T-cell (primary cell): Measurements from ENCODE around the gene TBX15. TPM values are rescaled to one million over a fixed set of nuclear protein-coding genes. Genes with fewer than 3 reads are reported as not detected.
A peak's percentile ranks its signal among the peaks of the same experiment; 100 is the strongest.

Experiments used
- ATAC-seq, 4 experiments: fragments of 200-7000 bp in 3 of 4; fragments of 150-1000 bp in 1 of 4; cut with Tn5 transposase; replicated peaks in 1 of 4; 1 replicate in 3 of 4; 2 replicates in 1 of 4; pipeline ENCODE4 v1.10.0; 2021; ENCODE audit warnings: moderate library complexity in 3 of 4, mild to moderate bottlenecking in 2 of 4, moderate number of reproducible peaks in 1 of 4
- CTCF ChIA-PET, 2 donors: fragments of 300-600 bp; sonication (Branson Sonifier 250); formaldehyde crosslinking; loops; one replicate each; lab custom pipeline; 2022; ENCODE audit warnings: antibody characterized with exemption in 2 of 2; lab: Charles Lee
- POLR2A ChIA-PET, 2 donors: fragments of 300-600 bp; sonication (Branson Sonifier 250); formaldehyde crosslinking; loops; one replicate each; lab custom pipeline; 2022; ENCODE audit warnings: antibody characterized with exemption in 2 of 2; lab: Charles Lee
- DNase-seq, 35 experiments: peaks; one replicate each; pipeline versions ENCODE4 v3.0.0 to v3.0.0-alpha.2; 2013 to 2023
- H3K27ac ChIP-seq: one replicate; pipeline ENCODE4 v1.5.1; 2013; ENCODE audit warnings: low read length
- H3K27me3 ChIP-seq, 2 experiments: replicated peaks in 1 of 2; 1 replicate in 1 of 2; 2 replicates in 1 of 2; pipeline versions ENCODE4 v1.6.1 to v1.7.0; 2013; ENCODE audit warnings: low read length in 1 of 2, mixed read lengths in 1 of 2; ENCODE audit not compliant: control insufficient read depth in 2 of 2, insufficient read depth in 2 of 2; ENCODE audit errors: extremely low read depth in 1 of 2
- H3K36me3 ChIP-seq, 2 donors: 1 replicate in 1 of 2; 2 replicates in 1 of 2; pipeline versions ENCODE4 v1.6.1 to v1.7.0; 2013; ENCODE audit warnings: low read length in 1 of 2; ENCODE audit not compliant: control insufficient read depth in 2 of 2, insufficient read depth in 1 of 2; ENCODE audit errors: extremely low read depth in 1 of 2
- H3K4me1 ChIP-seq, 2 experiments: 1 replicate in 1 of 2; 2 replicates in 1 of 2; pipeline versions ENCODE4 v1.6.1 to v1.7.0; 2013; ENCODE audit warnings: low read length in 2 of 2, mixed read lengths in 1 of 2; ENCODE audit not compliant: insufficient read depth in 2 of 2, control insufficient read depth in 1 of 2; ENCODE audit errors: extremely low read depth in 1 of 2
- H3K4me3 ChIP-seq, 2 donors: 1 replicate in 1 of 2; 2 replicates in 1 of 2; pipeline versions ENCODE4 v1.5.1 to v1.7.0; 2013; ENCODE audit warnings: mild to moderate bottlenecking in 2 of 2, low read length in 1 of 2, moderate library complexity in 1 of 2; ENCODE audit not compliant: control insufficient read depth in 1 of 2; ENCODE audit errors: extremely low read depth in 1 of 2
- H3K9me3 ChIP-seq: 2 replicates; pipeline ENCODE4 v1.7.0; 2013
- H3K27ac Mint-ChIP-seq, 2 donors: one replicate each; pipeline ENCODE4 v1.8.0; 2020 to 2021; ENCODE audit warnings: mild to moderate bottlenecking in 2 of 2, mixed read lengths in 2 of 2
- H3K27me3 Mint-ChIP-seq, 2 donors: one replicate each; pipeline ENCODE4 v1.8.0; 2021 to 2022; ENCODE audit warnings: mixed read lengths in 2 of 2
- H3K36me3 Mint-ChIP-seq: one replicate; pipeline ENCODE4 v1.8.0; 2021; ENCODE audit warnings: mixed read lengths
- H3K4me1 Mint-ChIP-seq, 3 donors: one replicate each; pipeline ENCODE4 v1.8.0; 2020 to 2022; ENCODE audit warnings: mixed read lengths in 3 of 3, mild to moderate bottlenecking in 1 of 3
- H3K4me3 Mint-ChIP-seq, 3 donors: one replicate each; pipeline ENCODE4 v1.8.0; 2020 to 2022; ENCODE audit warnings: mild to moderate bottlenecking in 3 of 3, mixed read lengths in 3 of 3, moderate library complexity in 3 of 3
- H3K9me3 Mint-ChIP-seq, 3 donors: one replicate each; pipeline ENCODE4 v1.8.0; 2020 to 2022; ENCODE audit warnings: mixed read lengths in 3 of 3
- WGBS: methylation state at CpG from one replicate; pipeline ENCODE4 v1.1.5; 2013; ENCODE audit warnings: missing lambda C conversion rate; ENCODE audit not compliant: insufficient coverage; 5-methylcytosine and 5-hydroxymethylcytosine counted together
- total RNA-seq, 35 experiments: library from RNA in 6 of 35; stranded (reverse) in 6 of 35; fragments of 120-200 nt in 1 of 35; gene quantifications; one replicate each; pipeline versions ENCODE4 v1.2.1 to v1.2.4 and lab custom pipeline; 2013 to 2026

The TBX15 gene
- total RNA-seq, 5 donors from 2014 or later (not counting 1 experiment from before 2014, with no cell fraction given): 0.12 TPM; not detected in 4

GRCh38 chr1:118986555-118987467 lies 1.3 kb downstream of the TBX15 start:
- no peaks in the 10 kb centered on the region for H3K9me3 ChIP-seq
- H3K27me3 ChIP-seq: peaks cover 25 to 84% of the 10 kb centered on the region in 2 experiments

GRCh38 chr1:118985640-118986554 lies 2.2 kb downstream of the TBX15 start:
- ChIA-PET CTCF (no interaction called here), POLR2A (interaction anchor here in 1 of 2 donors (0.6 kb wide), 1 partner anchor 713 kb away, joined by 3 read pairs; no protein-coding TSS in a partner anchor)
- no peaks in the 10 kb centered on the region for H3K9me3 ChIP-seq
- 27% methylated on average over 20 of the region's 34 CpGs for WGBS
- Mint-ChIP-seq H3K9me3 (peaks cover 0 to 10% (median 5%) of the 10 kb centered on the region in 3 donors), H3K4me1 (peaks cover 24 to 42% (median 26%) of the 10 kb centered on the region in 3 donors), H3K27me3 (peaks cover 83 to 93% of the 10 kb centered on the region in 2 donors), H3K36me3 (no peaks in the 10 kb centered on the region), H3K27ac (peak overlapping the region in 1 of 2 donors; percentile 43), H3K4me3 (peak overlapping the region in 2 of 3 donors; percentile 17 to 74)
- no peak for DNase-seq
- no peak overlapping the region for H3K4me3 ChIP-seq
- H3K27me3 ChIP-seq: peaks cover 24 to 82% of the 10 kb centered on the region in 2 experiments
- ATAC-seq: no peak
- H3K27ac ChIP-seq: no peak overlapping the region
- peaks cover 0 to 20% of the 10 kb centered on the region in 2 experiments for H3K4me1 ChIP-seq
- no peaks in the 10 kb centered on the region for H3K36me3 ChIP-seq

More at GRCh38 chr1:118986555-118987467, 1.3 kb downstream of the TBX15 start:
- H3K4me3 ChIP-seq: peak overlapping the region in 1 of 2 donors; percentile 7
- Mint-ChIP-seq H3K36me3 (no peaks in the 10 kb centered on the region), H3K9me3 (peaks cover 0 to 10% (median 5%) of the 10 kb centered on the region in 3 donors), H3K27me3 (peaks cover 86 to 97% of the 10 kb centered on the region in 2 donors), H3K4me1 (peaks cover 24 to 42% (median 26%) of the 10 kb centered on the region in 3 donors), H3K4me3 (peak overlapping the region in 2 of 3 donors; percentile 21 to 74), H3K27ac (no peak overlapping the region)
- H3K27ac ChIP-seq: no peak overlapping the region
- ATAC-seq: no peak
- WGBS: 24% methylated on average over 22 of the region's 42 CpGs
- POLR2A ChIA-PET: no interaction called here
- H3K36me3 ChIP-seq: no peaks in the 10 kb centered on the region
- CTCF ChIA-PET: no interaction called here
- H3K4me1 ChIP-seq: peaks cover 0 to 20% of the 10 kb centered on the region in 2 experiments
- no peak for DNase-seq

GRCh38 chr1:118984722-118985639 lies 3.2 kb downstream of the TBX15 start:
- peaks cover 18 to 77% of the 10 kb centered on the region in 2 experiments for H3K27me3 ChIP-seq
- H3K27ac Mint-ChIP-seq: peak overlapping the region in 1 of 2 donors; percentile 43
- peaks cover 24 to 43% (median 26%) of the 10 kb centered on the region in 3 donors for H3K4me1 Mint-ChIP-seq
- H3K4me3 ChIP-seq: no peak overlapping the region
- DNase-seq (no peak), ATAC-seq (no peak)
- peaks cover 0 to 20% of the 10 kb centered on the region in 2 experiments for H3K4me1 ChIP-seq
- H3K27ac ChIP-seq: no peak overlapping the region
- H3K9me3 Mint-ChIP-seq: peaks cover 0 to 10% (median 5%) of the 10 kb centered on the region in 3 donors
- no peaks in the 10 kb centered on the region for H3K36me3 Mint-ChIP-seq
- POLR2A ChIA-PET: interaction anchor here in 1 of 2 donors (0.6 kb wide), 1 partner anchor 714 kb away, joined by 3 read pairs; no protein-coding TSS in a partner anchor
- H3K27me3 Mint-ChIP-seq: peaks cover 85 to 93% of the 10 kb centered on the region in 2 donors
- peak overlapping the region; percentile 17 to 74 (median 25) for H3K4me3 Mint-ChIP-seq
- no peaks in the 10 kb centered on the region for H3K36me3 ChIP-seq
- H3K9me3 ChIP-seq: no peaks in the 10 kb centered on the region
- CTCF ChIA-PET: no interaction called here
- 20% methylated on average over 36 of the region's 48 CpGs for WGBS

GRCh38 chr1:118984086-118984721 lies 3.9 kb downstream of the TBX15 start:
- H3K27me3 ChIP-seq: peaks cover 18 to 76% of the 10 kb centered on the region in 2 experiments
- DNase-seq: no peak
- CTCF ChIA-PET: no interaction called here

GRCh38 chr1:118983558-118984041 lies 4.5 kb downstream of the TBX15 start:
- Histone ChIP-seq H3K4me3 (no peak overlapping the region), H3K27me3 (peaks cover 22 to 75% of the 10 kb centered on the region in 2 experiments), H3K36me3 (no peaks in the 10 kb centered on the region), H3K9me3 (no peaks in the 10 kb centered on the region), H3K4me1 (peaks cover 0 to 20% of the 10 kb centered on the region in 2 experiments), H3K27ac (no peak overlapping the region)
- Mint-ChIP-seq H3K4me3 (peak overlapping the region in 1 of 3 donors; percentile 74), H3K9me3 (peaks cover 0 to 10% (median 5%) of the 10 kb centered on the region in 3 donors), H3K27ac (no peak overlapping the region), H3K27me3 (peaks cover 83 to 90% of the 10 kb centered on the region in 2 donors), H3K4me1 (peaks cover 24 to 44% (median 30%) of the 10 kb centered on the region in 3 donors), H3K36me3 (no peaks in the 10 kb centered on the region)
- no peak for ATAC-seq
- DNase-seq: no peak
- CTCF ChIA-PET: no interaction called here
- POLR2A ChIA-PET: no interaction called here
- WGBS: 28% methylated on average over 14 of the region's 22 CpGs

More at GRCh38 chr1:118984086-118984721, 3.9 kb downstream of the TBX15 start:
- Histone ChIP-seq H3K4me1 (peaks cover 0 to 20% of the 10 kb centered on the region in 2 experiments), H3K36me3 (no peaks in the 10 kb centered on the region), H3K4me3 (no peak overlapping the region), H3K9me3 (no peaks in the 10 kb centered on the region), H3K27ac (no peak overlapping the region)
- WGBS: 14% methylated on average over 35 of the region's 43 CpGs
- POLR2A ChIA-PET: no interaction called here
- Mint-ChIP-seq H3K4me1 (peaks cover 24 to 47% (median 29%) of the 10 kb centered on the region in 3 donors), H3K36me3 (no peaks in the 10 kb centered on the region), H3K27me3 (peaks cover 84 to 91% of the 10 kb centered on the region in 2 donors), H3K9me3 (peaks cover 0 to 10% (median 5%) of the 10 kb centered on the region in 3 donors), H3K27ac (no peak overlapping the region), H3K4me3 (peak overlapping the region in 2 of 3 donors; percentile 25 to 74)
- no peak for ATAC-seq
